Fibroblast of gingiva (primary cell): ENCODE measurements around the gene TMEM151B.
A peak's percentile ranks its signal among the peaks of the same experiment; 100 is the strongest.

Experiments
- DNase-seq: peaks from one replicate; pipeline ENCODE4 v3.0.0-alpha.2; 2011; ENCODE audit warnings: low read depth

Gene TMEM151B

DNA sequence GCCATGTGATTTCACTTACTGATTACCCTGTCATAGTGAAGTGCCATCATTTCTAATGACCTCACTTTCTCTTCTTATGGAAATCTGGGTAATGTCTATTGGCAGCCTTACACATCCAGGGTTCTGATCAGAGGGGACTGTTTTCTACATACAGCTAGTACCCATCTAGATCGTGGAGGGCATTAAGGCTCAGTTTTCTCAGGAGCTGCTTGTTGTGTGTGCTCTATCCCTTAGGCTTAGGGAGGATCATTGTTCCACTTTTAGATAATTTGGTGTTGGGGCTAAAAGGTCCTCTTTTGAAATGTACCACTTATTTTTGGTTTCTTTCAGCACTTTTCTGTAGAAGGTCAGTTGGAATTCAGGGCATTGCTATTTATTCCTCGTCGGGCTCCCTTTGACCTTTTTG, 19.5 kb upstream of the TMEM151B start:
- DNase-seq, result no peak

DNA sequence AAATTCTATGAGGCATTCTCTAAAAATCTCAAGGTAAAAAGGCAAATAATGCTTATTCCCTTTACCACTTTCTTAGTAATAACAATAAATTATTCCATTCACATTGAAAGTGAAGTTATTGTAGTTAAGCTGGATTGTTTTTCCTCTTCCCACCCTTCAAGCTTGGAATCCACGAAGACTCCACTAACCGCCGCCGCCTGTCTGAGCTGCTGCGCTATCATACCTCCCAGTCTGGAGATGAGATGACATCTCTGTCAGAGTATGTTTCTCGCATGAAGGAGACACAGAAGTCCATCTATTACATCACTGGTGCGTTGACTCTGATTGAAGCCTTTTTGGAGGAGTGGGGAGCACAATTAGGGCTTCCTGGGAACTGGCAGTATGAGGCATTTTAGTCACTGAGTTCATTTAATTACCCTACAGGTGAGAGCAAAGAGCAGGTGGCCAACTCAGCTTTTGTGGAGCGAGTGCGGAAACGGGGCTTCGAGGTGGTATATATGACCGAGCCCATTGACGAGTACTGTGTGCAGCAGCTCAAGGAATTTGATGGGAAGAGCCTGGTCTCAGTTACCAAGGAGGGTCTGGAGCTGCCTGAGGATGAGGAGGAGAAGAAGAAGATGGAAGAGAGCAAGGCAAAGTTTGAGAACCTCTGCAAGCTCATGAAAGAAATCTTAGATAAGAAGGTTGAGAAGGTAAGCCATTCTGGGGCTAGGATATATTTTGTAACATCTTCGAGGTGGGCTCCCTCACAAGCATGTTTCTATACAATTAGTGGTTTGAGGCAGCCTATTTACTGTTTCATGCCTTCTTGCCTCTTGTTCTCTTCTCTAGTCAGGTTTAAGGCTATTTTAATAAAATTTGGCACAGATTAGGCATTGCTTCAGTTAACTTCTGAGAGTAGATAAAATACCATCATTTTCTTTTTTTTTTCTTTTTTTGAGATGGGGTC, 18.4 kb upstream of the TMEM151B start:
- no peak for DNase-seq

DNA sequence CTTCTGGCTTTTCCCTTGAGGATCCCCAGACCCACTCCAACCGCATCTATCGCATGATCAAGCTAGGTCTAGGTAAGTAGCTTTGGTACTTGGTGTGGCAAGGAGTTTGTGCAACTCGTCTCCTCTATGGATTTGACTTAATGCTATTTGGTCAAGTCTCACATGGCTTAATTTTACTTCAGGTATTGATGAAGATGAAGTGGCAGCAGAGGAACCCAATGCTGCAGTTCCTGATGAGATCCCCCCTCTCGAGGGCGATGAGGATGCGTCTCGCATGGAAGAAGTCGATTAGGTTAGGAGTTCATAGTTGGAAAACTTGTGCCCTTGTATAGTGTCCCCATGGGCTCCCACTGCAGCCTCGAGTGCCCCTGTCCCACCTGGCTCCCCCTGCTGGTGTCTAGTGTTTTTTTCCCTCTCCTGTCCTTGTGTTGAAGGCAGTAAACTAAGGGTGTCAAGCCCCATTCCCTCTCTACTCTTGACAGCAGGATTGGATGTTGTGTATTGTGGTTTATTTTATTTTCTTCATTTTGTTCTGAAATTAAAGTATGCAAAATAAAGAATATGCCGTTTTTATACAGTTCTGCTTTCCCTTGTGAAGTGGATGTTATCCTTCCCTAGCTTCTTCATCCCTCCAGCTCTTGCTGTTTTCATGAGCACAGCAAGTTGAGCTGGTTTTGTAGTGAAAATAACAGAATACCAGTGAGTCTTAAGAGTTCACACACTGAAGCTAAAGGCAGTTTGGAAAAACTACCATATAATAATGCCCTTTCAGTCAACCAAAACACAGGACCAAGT, 16.7 kb upstream of the TMEM151B start:
- no peak for DNase-seq

DNA sequence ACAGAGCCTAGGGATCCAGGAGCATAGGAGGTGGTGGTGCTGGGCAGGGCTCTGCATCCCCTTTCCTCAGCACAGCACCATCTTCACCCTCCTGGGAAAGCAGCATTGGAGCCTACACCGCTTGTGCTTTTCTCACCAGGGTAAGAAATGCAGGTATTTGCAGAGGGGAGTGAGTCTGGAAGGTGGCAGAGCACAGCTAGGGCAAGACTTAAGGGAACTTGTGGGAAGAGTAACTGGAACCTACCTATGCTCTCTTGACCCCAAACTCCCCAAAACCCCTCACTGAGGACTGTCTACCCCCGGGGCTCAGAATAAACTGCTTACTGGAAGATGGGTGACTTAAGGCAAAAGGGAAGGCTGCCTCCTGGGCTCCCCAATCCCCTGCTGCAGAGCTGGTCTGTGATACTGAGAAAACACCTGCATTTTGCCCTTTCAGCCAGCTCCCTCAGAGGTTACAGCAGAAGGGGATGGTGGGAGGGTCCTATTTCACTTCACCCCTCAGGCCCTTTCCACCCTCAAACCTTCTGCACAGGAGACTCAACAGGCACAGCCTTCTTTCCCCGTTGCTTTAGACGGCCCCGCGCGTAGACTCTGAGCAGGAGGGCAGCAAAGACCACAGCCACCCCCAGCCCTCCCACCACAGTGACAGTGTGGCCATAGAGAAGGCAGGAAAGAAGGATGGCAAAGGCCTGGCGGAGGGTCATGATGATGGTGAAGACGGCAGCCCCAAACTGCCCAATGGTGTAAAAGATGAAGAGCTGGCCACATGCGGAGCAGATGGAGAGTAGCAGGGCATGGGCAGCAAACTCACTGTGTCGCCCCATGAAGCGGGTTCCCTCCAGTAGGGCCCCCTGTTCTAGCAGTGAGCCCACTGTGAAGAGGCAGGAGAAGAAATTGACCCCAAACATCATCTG, 15.8 kb upstream of the TMEM151B start:
- DNase-seq, result no peak

DNA sequence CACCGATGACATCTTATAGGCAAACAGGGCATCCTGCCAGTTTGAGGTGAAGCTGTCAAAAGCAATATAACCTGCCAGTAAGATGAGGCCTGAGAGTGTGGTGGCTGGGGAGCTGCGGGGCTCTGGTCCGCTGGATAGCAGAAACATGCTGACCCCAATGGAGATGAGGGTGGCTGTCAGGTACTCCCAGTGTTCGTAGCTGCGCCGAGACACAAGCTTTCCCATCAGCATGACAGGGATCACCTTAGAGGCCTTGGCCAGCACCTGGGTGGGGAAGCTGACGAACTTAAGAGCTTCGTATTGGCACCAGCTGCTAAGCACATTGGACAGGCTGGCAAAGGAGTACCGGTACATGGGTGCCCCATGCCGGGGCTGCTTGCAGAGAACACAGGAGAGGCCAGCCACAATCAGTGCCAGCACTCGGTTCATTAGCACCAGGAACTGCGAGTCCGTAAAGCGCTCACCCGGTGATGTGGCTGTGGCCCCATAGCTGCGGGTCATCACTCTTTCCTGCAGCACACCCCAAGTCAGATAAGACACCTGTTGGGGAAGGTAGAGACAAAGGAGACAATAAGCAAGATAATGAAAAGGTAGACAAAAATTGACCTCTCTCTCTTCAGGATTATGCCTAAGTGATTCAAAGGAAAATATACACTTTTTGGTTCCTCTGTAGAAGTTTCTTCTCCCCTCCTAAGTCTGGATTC, 15.0 kb upstream of the TMEM151B start:
- DNase-seq, result no peak

DNA sequence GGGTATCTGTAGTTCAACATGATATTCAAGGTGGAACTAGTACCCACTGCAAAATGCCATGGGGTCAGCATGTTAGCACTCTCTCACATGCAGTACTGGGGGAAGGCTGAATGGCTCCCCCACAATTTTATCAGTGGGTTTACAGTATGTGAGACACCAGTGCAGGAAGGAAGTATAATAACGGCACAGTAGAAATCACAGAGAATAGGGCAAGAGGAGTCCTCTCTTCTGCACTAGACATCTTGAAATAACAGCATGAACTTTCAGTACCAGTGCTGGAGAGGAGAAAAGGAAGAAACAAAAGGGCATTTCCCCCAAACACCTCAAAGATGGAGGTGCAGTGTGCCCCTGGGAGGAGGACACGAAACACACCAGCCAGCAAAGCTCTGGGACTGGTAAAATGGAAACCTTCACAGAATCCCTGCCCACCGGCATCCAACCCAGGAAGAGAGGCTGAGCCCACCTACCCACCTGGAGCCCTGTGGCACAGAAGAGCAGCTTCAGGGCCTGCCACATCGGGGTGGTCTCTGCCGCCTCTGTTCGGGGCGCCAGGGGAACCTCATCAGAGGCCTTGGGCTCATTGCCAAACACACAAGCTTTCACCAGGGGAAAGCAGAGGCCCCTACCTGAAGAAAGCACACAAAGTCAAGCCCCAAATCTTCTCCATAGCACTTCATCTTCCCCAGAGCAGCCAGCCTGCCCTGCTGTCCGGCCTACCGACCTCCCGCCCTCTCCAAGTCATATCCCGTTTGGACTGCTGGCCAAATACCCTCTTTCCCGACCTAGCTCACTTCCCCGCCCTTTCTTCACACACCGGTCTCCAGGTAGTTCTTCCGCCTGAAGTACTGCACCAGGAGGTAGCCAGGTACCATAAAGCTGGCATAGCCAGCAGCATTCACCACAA, 14.1 kb upstream of the TMEM151B start:
- no peak for DNase-seq

DNA sequence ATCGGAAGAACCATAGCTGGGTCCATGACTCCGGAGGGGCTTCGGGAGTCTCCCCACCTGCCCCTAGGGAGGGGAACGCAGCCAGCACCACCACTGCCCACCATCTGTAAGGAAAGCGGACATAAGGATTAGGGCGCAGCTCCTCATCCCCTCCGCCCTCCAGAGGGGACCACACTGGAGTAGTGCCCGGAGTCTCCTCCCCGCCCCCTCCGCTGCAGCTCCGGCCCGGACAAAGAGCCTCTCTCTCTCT, 13.6 kb upstream of the TMEM151B start:
- DNase-seq, result no peak

DNA sequence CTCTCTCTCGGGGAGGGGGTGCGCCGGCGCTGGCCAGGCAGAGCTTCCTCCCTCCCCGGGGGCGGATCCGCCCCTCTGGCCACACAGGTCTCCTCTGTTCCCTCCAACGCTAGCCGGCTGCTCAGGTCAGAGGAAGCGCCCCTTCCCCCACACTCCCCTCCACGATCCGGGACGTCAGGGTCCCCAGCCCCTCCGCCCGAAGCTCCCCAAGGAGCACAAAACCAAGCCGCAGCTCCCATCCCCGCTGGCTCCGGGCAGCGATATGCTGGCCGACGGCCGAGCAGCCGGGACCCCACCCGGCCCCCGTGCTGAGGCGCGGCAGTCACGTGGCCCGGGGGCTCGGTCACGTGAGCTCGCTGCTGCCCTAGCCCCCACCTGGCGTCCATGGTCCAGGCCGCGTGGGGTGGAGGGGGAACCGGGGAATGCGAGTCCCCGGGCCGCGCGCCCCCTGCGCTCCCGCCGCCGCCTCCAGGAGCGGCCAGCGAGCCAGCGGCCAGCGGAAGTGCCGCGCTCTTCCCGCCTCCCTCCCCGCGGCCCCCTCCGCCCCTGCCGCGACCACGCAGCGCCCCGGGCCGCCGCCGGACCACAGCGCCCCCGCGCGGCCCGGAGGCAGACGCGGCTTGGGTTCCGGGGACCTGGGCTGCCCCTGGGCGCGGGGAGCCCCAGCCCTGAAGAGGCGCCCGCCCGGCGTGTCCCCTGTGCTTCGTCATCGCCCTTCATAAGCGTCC, 13.1 kb upstream of the TMEM151B start, which contains the start of gene SLC35B2:
Gene SLC35B2 (minus strand): TSS at position 504 of the 728 bp plus-strand sequence. CDS start 118 bp downstream, at position 386.
- peak; percentile 73 for DNase-seq

DNA sequence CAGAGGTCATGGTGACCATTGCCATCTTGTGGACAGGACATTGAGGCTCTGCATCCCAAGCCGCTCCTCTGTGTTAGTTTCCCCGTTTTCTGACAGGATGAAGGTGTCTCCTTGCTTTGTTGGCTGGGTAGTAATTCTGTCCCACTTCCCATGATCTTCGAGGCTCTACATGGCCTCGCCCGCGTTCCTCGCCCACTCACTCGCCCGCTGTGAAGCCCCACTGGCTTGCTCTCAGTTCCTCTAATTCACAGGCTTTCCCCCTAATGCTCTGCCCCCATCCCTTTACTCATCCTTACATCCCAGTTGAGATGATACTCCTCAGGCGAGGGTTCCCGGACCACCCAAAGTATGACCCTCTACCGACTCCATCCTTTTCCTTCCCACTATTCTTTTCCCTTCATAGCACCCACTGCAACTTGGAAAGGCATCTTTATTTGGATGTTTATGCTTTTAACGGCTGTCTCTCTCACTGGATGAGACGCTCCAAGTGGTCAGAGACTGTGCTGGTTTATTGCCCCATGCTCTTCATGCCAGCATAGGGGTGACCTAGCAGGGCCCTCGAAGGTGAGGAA, 12.4 kb upstream of the TMEM151B start:
- no peak for DNase-seq

DNA sequence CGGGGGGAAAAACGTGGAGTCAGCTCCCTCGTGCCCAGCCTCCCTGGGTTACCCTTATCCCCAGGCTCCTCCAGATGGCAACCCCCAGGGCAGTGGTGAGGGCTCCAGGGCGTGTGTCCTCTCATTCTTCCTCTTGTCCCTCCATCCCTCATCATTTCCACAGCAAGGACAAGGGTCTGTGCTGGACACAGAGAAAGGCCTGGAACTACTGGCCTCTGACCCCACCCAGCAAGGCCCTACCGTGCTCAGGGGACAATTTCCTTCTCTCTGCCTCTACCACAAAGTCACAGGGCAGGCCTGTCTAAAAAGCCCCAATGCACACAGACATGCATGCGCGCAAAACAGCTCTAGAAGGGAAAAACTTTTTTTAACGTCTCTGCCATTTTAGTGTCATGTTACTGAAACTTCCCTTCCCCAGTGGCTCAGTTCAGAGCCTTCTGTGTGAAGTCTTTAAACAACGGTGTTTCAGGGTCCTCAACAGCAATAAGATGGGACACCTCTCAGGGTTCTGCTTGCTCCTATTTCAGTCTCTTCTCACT, 11.9 kb upstream of the TMEM151B start:
- no peak for DNase-seq

DNA sequence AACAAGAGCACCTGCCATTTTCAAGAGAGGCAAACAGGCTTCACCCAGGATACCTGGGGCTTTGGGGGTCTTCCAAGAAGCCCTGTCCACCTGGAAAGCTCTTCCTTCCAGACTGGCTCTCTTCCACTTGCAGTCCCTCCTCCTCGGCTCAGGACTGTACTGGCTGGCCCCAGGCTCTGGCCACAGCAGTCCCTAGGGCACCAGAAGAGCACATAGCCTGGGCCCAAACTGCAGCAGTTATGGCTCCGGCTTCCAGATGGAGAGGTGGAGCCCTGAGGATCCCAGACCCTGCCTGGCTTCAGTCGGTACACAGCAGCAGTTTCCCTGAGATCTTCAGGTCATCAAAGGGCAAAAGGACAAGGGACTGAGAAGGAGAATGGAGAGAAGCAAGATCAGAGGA, 11.3 kb upstream of the TMEM151B start:
- no peak for DNase-seq

DNA sequence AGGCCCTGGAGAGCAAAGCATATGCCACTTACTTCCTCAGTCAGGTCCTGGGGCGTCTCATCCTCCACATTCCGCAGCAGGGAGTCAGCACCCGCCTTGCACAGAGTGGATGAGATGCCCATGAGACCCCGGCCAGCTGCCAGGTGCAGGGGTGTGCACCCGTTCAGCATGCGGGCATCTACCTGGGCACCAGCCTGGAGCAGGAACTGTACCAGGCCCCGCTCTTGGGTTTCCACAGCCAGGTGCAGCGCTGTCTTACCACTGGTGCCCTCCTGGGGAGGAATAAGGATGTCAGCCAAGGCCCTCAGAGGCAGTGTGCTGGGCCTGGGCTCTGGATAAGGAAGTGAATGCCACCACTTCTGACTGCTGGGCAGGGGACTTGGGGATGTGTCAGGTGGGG, 10.2 kb upstream of the TMEM151B start:
- DNase-seq, result no peak

DNA sequence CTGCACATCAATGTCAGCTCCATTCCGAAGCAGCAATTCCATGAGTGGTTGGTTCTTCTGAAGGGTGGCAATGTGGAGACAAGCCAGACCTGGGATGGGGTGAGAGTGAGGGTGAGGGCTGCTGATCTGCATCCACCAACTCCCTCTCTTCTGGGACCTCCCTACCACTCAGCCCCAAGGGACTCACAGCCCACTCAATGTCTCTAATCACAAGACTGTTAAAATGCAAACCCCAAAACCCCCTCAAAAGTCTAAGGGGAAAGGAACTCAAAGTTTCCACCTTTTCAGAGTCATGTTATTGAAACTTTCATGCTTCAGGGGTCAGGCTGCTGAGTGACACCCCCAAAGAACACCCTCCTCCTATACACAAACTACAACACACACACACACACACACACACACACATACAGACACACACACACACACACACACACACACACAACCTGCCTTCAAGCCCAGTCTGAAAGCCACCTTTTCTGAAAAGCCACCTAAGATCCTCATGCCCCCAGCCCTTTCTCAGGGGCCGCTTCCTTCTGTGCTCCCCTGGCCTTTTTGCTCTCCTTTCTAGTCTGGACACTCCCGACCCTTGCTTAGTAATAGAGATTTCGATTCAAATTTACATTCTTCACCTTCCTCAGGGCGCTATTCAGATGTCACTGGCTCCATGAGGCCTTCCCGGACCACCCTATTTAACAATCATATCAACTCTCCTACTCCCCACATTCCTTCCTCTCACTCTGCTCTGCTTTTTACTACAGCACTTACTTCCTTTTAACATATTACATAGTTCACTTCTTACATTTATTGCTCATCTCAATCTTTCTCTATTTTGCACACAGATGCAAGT, 9.6 kb upstream of the TMEM151B start:
- DNase-seq, result no peak

DNA sequence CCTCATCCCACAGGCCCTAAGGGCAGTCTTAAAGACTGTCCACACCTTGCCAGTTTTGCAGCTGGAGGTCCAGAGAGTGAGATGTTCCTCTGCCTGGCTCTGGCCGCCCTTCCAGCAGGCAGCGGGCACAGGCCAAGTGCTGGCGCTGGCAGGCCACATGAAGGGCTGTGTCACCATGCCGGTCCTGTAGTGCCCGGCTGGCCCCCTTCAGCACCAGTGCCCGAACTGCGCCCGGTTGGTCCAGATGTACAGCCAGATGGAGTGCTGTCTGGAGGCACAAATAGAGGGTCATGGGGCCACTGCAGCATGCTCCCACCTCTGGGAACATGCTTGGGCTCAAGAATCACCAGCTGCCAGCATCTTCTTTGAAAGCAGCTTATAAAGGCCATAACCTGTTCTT, 8.7 kb upstream of the TMEM151B start:
- DNase-seq, result no peak

DNA sequence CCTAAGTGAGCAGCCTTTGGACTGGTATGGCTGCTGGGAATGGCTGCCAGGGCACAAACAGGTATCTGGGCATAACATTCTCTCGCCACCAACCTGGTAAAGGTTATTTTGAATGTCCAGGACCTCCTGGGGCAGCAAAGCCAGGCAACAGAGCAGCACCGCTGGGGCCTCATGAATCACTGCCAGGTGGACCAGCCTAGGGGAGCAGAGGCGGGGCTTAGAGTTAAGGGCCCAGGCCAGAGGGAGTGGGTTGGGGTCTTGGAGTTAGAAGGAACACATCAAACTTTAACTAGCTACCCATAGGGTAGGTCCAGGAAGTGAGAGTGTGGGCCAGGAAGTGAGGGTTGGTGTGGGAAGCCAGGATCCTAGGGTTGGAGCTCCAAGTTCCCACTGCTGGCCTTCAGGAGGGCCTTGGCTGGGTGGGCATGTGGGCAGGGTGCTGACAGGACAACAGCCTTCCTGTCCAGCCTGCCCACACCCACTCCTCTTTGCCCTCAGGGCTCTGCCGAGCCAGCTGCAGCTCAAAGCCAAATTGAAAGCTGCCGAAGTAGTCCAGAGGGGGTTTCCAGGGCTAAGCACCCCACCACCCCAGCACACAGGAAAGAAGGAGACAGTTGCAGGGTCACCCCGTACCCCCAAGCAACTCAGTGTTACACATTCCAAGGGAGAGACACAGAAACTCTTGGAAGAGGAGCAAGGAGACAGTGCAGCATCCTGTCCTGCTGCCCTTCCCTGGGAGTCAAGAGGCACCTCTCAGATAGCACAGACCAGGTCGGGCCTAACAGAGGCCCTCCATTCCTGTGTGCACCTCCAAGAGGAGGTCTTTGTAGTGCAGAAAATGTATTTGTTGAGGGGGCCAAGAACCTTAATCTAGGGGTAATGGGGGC, 7.5 kb upstream of the TMEM151B start:
- DNase-seq, result no peak

DNA sequence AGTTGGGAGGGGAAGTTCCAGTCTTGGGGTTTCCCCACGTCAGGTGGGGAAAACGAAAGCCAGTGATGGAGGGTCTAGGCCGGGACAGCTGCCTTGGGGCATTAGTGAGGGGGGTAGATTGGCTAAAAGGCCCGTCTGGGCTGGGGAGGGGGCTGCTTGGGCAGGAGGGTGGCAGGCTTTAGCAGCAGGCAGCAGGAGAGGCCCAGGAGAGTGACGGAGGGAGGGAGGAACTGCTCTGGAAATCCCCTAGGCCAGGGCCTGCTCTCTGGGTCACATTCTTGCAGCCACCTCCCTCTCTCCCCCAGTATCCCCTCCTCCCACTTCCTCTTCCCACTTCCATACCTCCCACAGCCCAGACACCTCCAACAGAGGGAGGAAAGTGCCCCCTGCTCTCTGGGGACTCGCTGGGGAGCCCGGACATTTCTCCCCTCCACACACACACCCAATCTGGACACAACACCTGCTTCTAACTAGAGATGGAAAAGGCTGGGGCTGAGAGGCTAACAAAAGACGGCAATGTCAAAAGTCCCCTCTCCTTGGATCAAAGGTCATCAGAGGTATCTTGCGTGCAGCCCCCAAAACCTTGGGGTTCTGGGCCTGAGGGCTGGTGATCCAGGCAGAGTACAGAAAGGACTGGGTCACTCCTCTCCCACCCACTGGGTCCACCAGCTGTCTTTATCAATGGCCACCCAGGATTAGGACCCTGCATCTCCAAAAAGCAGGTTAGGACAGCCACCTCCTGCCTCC, 6.7 kb upstream of the TMEM151B start:
- no peak for DNase-seq
